ENCODE results near the gene LGALS1.
A peak's percentile ranks its signal among the peaks of the same experiment; 100 is the strongest.
"Not testable (repeated sequence)": the region's sequence is repeated elsewhere in the genome, so short reads cannot be mapped to it uniquely, and the experiment has no call there.

LGALS1 gene

GRCh38 chr22:37681001-37681424 is 5.6 kb downstream of the LGALS1 start:
- no peak for DNase-seq (ENCODE audit: extremely low spot score, insufficient read length, low read depth)
- no peak for FAIRE-seq

- DNase-seq (ENCODE audit: extremely low spot score, insufficient read length, low read depth): no peak
- FAIRE-seq: peak; percentile 76
These were observed 6.2 kb downstream of the LGALS1 start for GRCh38 chr22:37681556-37682049.

GRCh38 chr22:37684803-37685615 is 9.6 kb downstream of the LGALS1 start:
- no peak for DNase-seq (ENCODE audit: extremely low spot score, insufficient read length, low read depth)
- no peak for FAIRE-seq

- FAIRE-seq (peak; percentile 96), DNase-seq (ENCODE audit: extremely low spot score, insufficient read length, low read depth) (peak; percentile 74)
These were observed 10.9 kb downstream of the LGALS1 start, which contains the start of gene NOL12 for GRCh38 chr22:37686002-37686982. NOL12 (plus strand) TSS chr22:37686343; CDS start chr22:37686393, 50 bp downstream.

- FAIRE-seq: no peak
- no peak for DNase-seq (ENCODE audit: extremely low spot score, insufficient read length, low read depth)
These were observed 15.0 kb downstream of the LGALS1 start for GRCh38 chr22:37690407-37690806.

- no peak for DNase-seq (ENCODE audit: extremely low spot score, insufficient read length, low read depth)
- FAIRE-seq: no peak
These were observed 15.6 kb downstream of the LGALS1 start for GRCh38 chr22:37690901-37691504.

- FAIRE-seq (no peak), DNase-seq (ENCODE audit: extremely low spot score, insufficient read length, low read depth) (no peak)
These were observed 17.3 kb downstream of the LGALS1 start for GRCh38 chr22:37692627-37693285.

GRCh38 chr22:37694131-37694530 is 18.7 kb downstream of the LGALS1 start:
- FAIRE-seq; DNase-seq (ENCODE audit: extremely low spot score, insufficient read length, low read depth): not testable (repeated sequence)

- not testable (repeated sequence) for DNase-seq (ENCODE audit: extremely low spot score, insufficient read length, low read depth); FAIRE-seq
These were observed 20.8 kb downstream of the LGALS1 start for GRCh38 chr22:37696260-37696656.

- DNase-seq (ENCODE audit: extremely low spot score, insufficient read length, low read depth) (peak; percentile 65), FAIRE-seq (peak; percentile 88)
These were observed 21.5 kb downstream of the LGALS1 start, which contains the start of gene TRIOBP for GRCh38 chr22:37696657-37697537. TRIOBP (plus strand) TSS chr22:37697048; CDS start chr22:37701366, 4,318 bp downstream.

GRCh38 chr22:37697538-37697835 is 22.1 kb downstream of the LGALS1 start:
- DNase-seq (ENCODE audit: extremely low spot score, insufficient read length, low read depth) (no peak), FAIRE-seq (no peak)

- no peak for DNase-seq (ENCODE audit: extremely low spot score, insufficient read length, low read depth)
- FAIRE-seq: no peak
These were observed 25.8 kb downstream of the LGALS1 start for GRCh38 chr22:37701141-37701786.

- DNase-seq (ENCODE audit: extremely low spot score, insufficient read length, low read depth) (no peak), FAIRE-seq (no peak)
These were observed 28.5 kb downstream of the LGALS1 start for GRCh38 chr22:37703906-37704305.

GRCh38 chr22:37704645-37705044 is 29.2 kb downstream of the LGALS1 start:
- no peak for DNase-seq (ENCODE audit: extremely low spot score, insufficient read length, low read depth)

GRCh38 chr22:37705205-37705604 is 29.8 kb downstream of the LGALS1 start:
- no peak for FAIRE-seq
- DNase-seq (ENCODE audit: extremely low spot score, insufficient read length, low read depth): no peak

More at GRCh38 chr22:37704645-37705044, 29.2 kb downstream of the LGALS1 start:
- FAIRE-seq: no peak

GRCh38 chr22:37708580-37709444 is 33.4 kb downstream of the LGALS1 start:
- no peak for DNase-seq (ENCODE audit: extremely low spot score, insufficient read length, low read depth)
- no peak for FAIRE-seq

GRCh38 chr22:37709445-37709765 is 34.0 kb downstream of the LGALS1 start:
- no peak for FAIRE-seq
- DNase-seq (ENCODE audit: extremely low spot score, insufficient read length, low read depth): no peak
